MM.1S (cell line): ENCODE measurements around the gene B3GAT3.
A peak's percentile ranks its signal among the peaks of the same experiment; 100 is the strongest.

Experiments
- DNase-seq: peaks from one replicate; pipeline ENCODE4 v3.0.0-alpha.2; 2015
- H2AFZ ChIP-seq: fragments of 300-600 bp; sonication (generic); 2 replicates; pipeline ENCODE4 v1.6.0; 2016; ENCODE audit warnings: antibody characterized with exemption, low read length
- H3F3A ChIP-seq: fragments of 300-600 bp; sonication (generic); 2 replicates; pipeline ENCODE4 v1.6.1; 2016; ENCODE audit warnings: mild to moderate bottlenecking, antibody characterized with exemption, low read length, moderate library complexity, mixed read lengths; ENCODE audit not compliant: insufficient read depth
- H3K27ac ChIP-seq: fragments of 300-600 bp; sonication (generic); 2 replicates; pipeline ENCODE4 v1.5.1; 2016; ENCODE audit warnings: mild to moderate bottlenecking, low read length
- H3K27me3 ChIP-seq: fragments of 300-600 bp; sonication (generic); replicated peaks from 2 replicates; pipeline ENCODE4 v1.6.0; 2016; ENCODE audit warnings: low read length; ENCODE audit not compliant: insufficient read depth
- H3K36me3 ChIP-seq: fragments of 300-600 bp; sonication (generic); replicated peaks from 2 replicates; pipeline ENCODE4 v1.6.1; 2016; ENCODE audit warnings: mild to moderate bottlenecking, low read length, mixed read lengths; ENCODE audit not compliant: insufficient read depth
- H3K4me1 ChIP-seq: fragments of 300-600 bp; sonication (generic); 2 replicates; pipeline ENCODE4 v1.6.1; 2016; ENCODE audit warnings: low read length, mixed read lengths
- H3K4me2 ChIP-seq: fragments of 300-600 bp; sonication (generic); 2 replicates; pipeline ENCODE4 v1.6.0; 2016; ENCODE audit warnings: low read depth, low read length
- H3K4me3 ChIP-seq: fragments of 300-600 bp; sonication (generic); 2 replicates; pipeline ENCODE4 v1.5.1; 2016; ENCODE audit warnings: low read length, mixed read lengths
- H3K79me2 ChIP-seq: fragments of 300-600 bp; sonication (generic); 2 replicates; pipeline ENCODE4 v1.6.1; 2016; ENCODE audit warnings: mixed run types, low read length, mixed read lengths
- H3K9ac ChIP-seq: fragments of 300-600 bp; sonication (generic); 2 replicates; pipeline ENCODE4 v1.6.1; 2016; ENCODE audit warnings: low read length, mixed read lengths
- H3K9me2 ChIP-seq: fragments of 300-600 bp; sonication (generic); replicated peaks from 2 replicates; pipeline ENCODE4 v1.6.1; 2016; ENCODE audit warnings: mild to moderate bottlenecking, low read length, mixed read lengths; ENCODE audit not compliant: insufficient read depth
- H3K9me3 ChIP-seq: fragments of 300-600 bp; sonication (generic); replicated peaks from 2 replicates; pipeline ENCODE4 v1.6.1; 2016; ENCODE audit warnings: mild to moderate bottlenecking, low read length, mixed read lengths; ENCODE audit not compliant: insufficient read depth
- H4K20me1 ChIP-seq: fragments of 300-600 bp; sonication (generic); 2 replicates; pipeline ENCODE4 v1.6.1; 2016; ENCODE audit warnings: mild to moderate bottlenecking, low read length, moderate library complexity, mixed read lengths; ENCODE audit not compliant: insufficient read depth
- CTCF ChIP-seq: fragments of 300-600 bp; sonication (generic); IDR thresholded peaks from 2 replicates; pipeline ENCODE4 v1.5.1; 2016; ENCODE audit warnings: antibody characterized with exemption, low read length, mixed read lengths
- EZH2 ChIP-seq: fragments of 300-600 bp; sonication (generic); optimal IDR thresholded peaks from 2 replicates; pipeline ENCODE3; 2017; ENCODE audit warnings: low read depth, mild to moderate bottlenecking, antibody characterized with exemption, low read length, mixed read lengths
- EZH2phosphoT487 ChIP-seq: fragments of 300-600 bp; sonication (generic); IDR thresholded peaks from 2 replicates; pipeline ENCODE4 v1.6.1; 2018; ENCODE audit warnings: antibody characterized with exemption, low read length

The B3GAT3 gene

GRCh38 chr11:62575837-62576236 is 45.9 kb downstream of the B3GAT3 start:
- no peak for TF ChIP-seq EZH2phosphoT487
- no peak for TF ChIP-seq EZH2
- TF ChIP-seq CTCF, result no peak
- peaks cover 19% of the 10 kb centered on the region for H3K4me1 ChIP-seq
- H3K9me3 ChIP-seq, result no peaks in the 10 kb centered on the region
- H3K4me3 ChIP-seq, result no peak overlapping the region
- H3K27me3 ChIP-seq, result no peaks in the 10 kb centered on the region
- H3K79me2 ChIP-seq, result peaks cover 33% of the 10 kb centered on the region
- no peak overlapping the region for H3K4me2 ChIP-seq
- H3K36me3 ChIP-seq, result peaks cover 3% of the 10 kb centered on the region; the same call in 1 of the 2 replicates
- no peak overlapping the region for H3K9ac ChIP-seq
- no peaks in the 10 kb centered on the region for H3K9me2 ChIP-seq
- no peak overlapping the region for H2AFZ ChIP-seq
- H3K27ac ChIP-seq, result no peak overlapping the region
- H4K20me1 ChIP-seq, result no peaks in the 10 kb centered on the region
- DNase-seq, result no peak
- peaks cover 10% of the 10 kb centered on the region; the same call in 1 of the 2 replicates for H3F3A ChIP-seq

- no peak overlapping the region for H3K27ac ChIP-seq
- H2AFZ ChIP-seq, result no peak overlapping the region
- H3K4me3 ChIP-seq, result peak overlapping the region; percentile 85; the same call in 1 of the 2 replicates
- peak overlapping the region; percentile 95; the same call in 1 of the 2 replicates for H3K9ac ChIP-seq
- no peak for TF ChIP-seq EZH2phosphoT487
- no peak for TF ChIP-seq EZH2
- no peak for TF ChIP-seq CTCF
- H3K9me2 ChIP-seq, result no peaks in the 10 kb centered on the region
- H3K4me2 ChIP-seq, result peak overlapping the region; percentile 97
- peaks cover 10% of the 10 kb centered on the region; the same call in 1 of the 2 replicates for H3F3A ChIP-seq
- DNase-seq, result no peak
- no peaks in the 10 kb centered on the region for H3K9me3 ChIP-seq
- H3K36me3 ChIP-seq, result peaks cover 3% of the 10 kb centered on the region; the same call in 1 of the 2 replicates
- H3K79me2 ChIP-seq, result peaks cover 40% of the 10 kb centered on the region
- no peaks in the 10 kb centered on the region for H3K27me3 ChIP-seq
- H3K4me1 ChIP-seq, result peaks cover 19% of the 10 kb centered on the region
- H4K20me1 ChIP-seq, result no peaks in the 10 kb centered on the region
Measured at GRCh38 chr11:62575156-62575555, 46.6 kb downstream of the B3GAT3 start.

GRCh38 chr11:62574363-62575071 is 47.3 kb downstream of the B3GAT3 start:
- H4K20me1 ChIP-seq, result no peaks in the 10 kb centered on the region
- H3K27me3 ChIP-seq, result no peaks in the 10 kb centered on the region
- peak overlapping the region; percentile 95 for H3K9ac ChIP-seq
- peak overlapping the region; percentile 93 for H2AFZ ChIP-seq
- TF ChIP-seq EZH2, result no peak
- TF ChIP-seq CTCF, result no peak
- TF ChIP-seq EZH2phosphoT487, result no peak
- peak overlapping the region; percentile 62; the same call in 1 of the 2 replicates for H3K27ac ChIP-seq
- peaks cover 3% of the 10 kb centered on the region; the same call in 1 of the 2 replicates for H3K36me3 ChIP-seq
- peak overlapping the region; percentile 85 for H3K4me3 ChIP-seq
- peaks cover 19% of the 10 kb centered on the region for H3K4me1 ChIP-seq
- H3K79me2 ChIP-seq, result peaks cover 47% of the 10 kb centered on the region
- H3F3A ChIP-seq, result peaks cover 10% of the 10 kb centered on the region; the same call in 1 of the 2 replicates
- H3K9me3 ChIP-seq, result no peaks in the 10 kb centered on the region
- H3K9me2 ChIP-seq, result no peaks in the 10 kb centered on the region
- H3K4me2 ChIP-seq, result peak overlapping the region; percentile 97
- peak; percentile 23 for DNase-seq
